Stimulated activated CD8-positive, alpha-beta memory T cell treated with anti-CD3 and anti-CD28 coated beads, Interleukin-7, amount 100 ng/mL, for 24 hours (primary cell): ENCODE results near the gene TMEM200B.
"Not testable (repeated sequence)": the region's sequence is repeated elsewhere in the genome, so short reads cannot be mapped to it uniquely, and the experiment has no call there.

Experiments used
- DNase-seq: peaks from one replicate; pipeline ENCODE4 v3.0.0-alpha.2; 2020; ENCODE audit warnings: low read depth

Gene TMEM200B

GRCh38 chr1:29108041-29108440, 15.7 kb downstream of the TMEM200B start:
- not testable (repeated sequence) for DNase-seq

GRCh38 chr1:29105822-29106221, 17.9 kb downstream of the TMEM200B start:
- DNase-seq, result no peak

- DNase-seq, result no peak
These were observed 23.2 kb downstream of the TMEM200B start for GRCh38 chr1:29100487-29100886.

GRCh38 chr1:29099286-29099685, 24.4 kb downstream of the TMEM200B start:
- DNase-seq, result no peak

- DNase-seq, result no peak
These were observed 27.3 kb downstream of the TMEM200B start for GRCh38 chr1:29096231-29096886.

- no peak for DNase-seq
These were observed 28.7 kb downstream of the TMEM200B start for GRCh38 chr1:29094954-29095353.

- no peak for DNase-seq
These were observed 29.3 kb downstream of the TMEM200B start for GRCh38 chr1:29094433-29094832.

GRCh38 chr1:29092704-29093103, 31.0 kb downstream of the TMEM200B start:
- not testable (repeated sequence) for DNase-seq

- DNase-seq, result no peak
These were observed 32.6 kb downstream of the TMEM200B start for GRCh38 chr1:29090937-29091618.

GRCh38 chr1:29084196-29084521, 39.5 kb downstream of the TMEM200B start:
- no peak for DNase-seq

- no peak for DNase-seq
These were observed 40.1 kb downstream of the TMEM200B start for GRCh38 chr1:29083317-29084195.

GRCh38 chr1:29082519-29082918, 41.2 kb downstream of the TMEM200B start:
- no peak for DNase-seq

GRCh38 chr1:29081201-29081600, 42.5 kb downstream of the TMEM200B start:
- no peak for DNase-seq

- not testable (repeated sequence) for DNase-seq
These were observed 43.6 kb downstream of the TMEM200B start for GRCh38 chr1:29079916-29080629.

GRCh38 chr1:29077155-29077554, 46.5 kb downstream of the TMEM200B start:
- DNase-seq, result no peak
